Measurements from ENCODE around the gene MRAS. TPM values are rescaled to one million over a fixed set of nuclear protein-coding genes. Genes with fewer than 3 reads are reported as not detected.
A peak's percentile ranks its signal among the peaks of the same experiment; 100 is the strongest.

MRAS gene
- total and polyA plus RNA-seq, 2 of the 13 experiments (the other 11 are each of a cell fraction or from before 2014, with no cell fraction given), result 8.8 to 36.2 TPM

GRCh38 chr3:138332472-138333073 lies 15.8 kb upstream of the MRAS start:
- Histone ChIP-seq H3K9me3 (ENCODE audit: low read length) (no peaks in the 10 kb centered on the region), H3K27ac (ENCODE audit: extremely low read length, insufficient read depth, low read length) (no peak overlapping the region), H3K27me3 (ENCODE audit: control insufficient read depth in 1 of 2, insufficient read depth in 2 of 2, low read length in 2 of 2) (no peaks in the 10 kb centered on the region), H4K20me1 (ENCODE audit: insufficient read depth, low read length) (no peaks in the 10 kb centered on the region), H3K79me2 (ENCODE audit: insufficient read depth, low read length) (no peaks in the 10 kb centered on the region), H2AFZ (ENCODE audit: low read length) (no peak overlapping the region), H3K4me1 (ENCODE audit: insufficient read depth, low read length) (peaks cover 14% of the 10 kb centered on the region), H3K9ac (ENCODE audit: insufficient read depth, low read depth, low read length) (no peak overlapping the region), H3K4me3 (replicated peaks in 1 of 3; ENCODE audit: insufficient read depth in 1 of 3, low read depth in 2 of 3, low read length in 3 of 3) (no peak overlapping the region), H3K4me2 (ENCODE audit: low read depth, low read length) (no peak overlapping the region), H3K36me3 (replicated peaks in 1 of 2; ENCODE audit: control insufficient read depth in 1 of 2, insufficient read depth in 2 of 2, low read length in 2 of 2) (no peaks in the 10 kb centered on the region)
- in situ Hi-C loops (cut with HindIII; ENCODE audit: extremely low pct_ligation_motif_present, low pct_unique_long_range_greater_than_20kb), result no loop called here
- ATAC-seq, result no peak
- CTCF ChIA-PET (ENCODE audit: low intra/inter-chr PET ratio, low total read pairs), result interaction anchor here (1.2 to 2.3 kb wide), 2 partner anchors 15 to 85 kb away, joined by 5 to 9 read pairs; partner anchors contain the start of gene MRAS
- POLR2A ChIA-PET, result no interaction called here
- no TSS peak for BruUV-seq (replicated peaks)
- FAIRE-seq, result peak; percentile 60
- DNase-seq (ENCODE audit: low spot score), result peak; percentile 48
- 10% methylated on average over 4 of the region's 4 CpGs for WGBS (ENCODE audit: low lambda C conversion rate)
- intact Hi-C loops (cut with micrococcal nuclease; ENCODE audit: unreplicated experiment), result loop anchor here (1.0 to 5.0 kb wide), 3 partner anchors 16 to 85 kb away; partner anchors contain the start of gene MRAS
- no peak for TF ChIP-seq EEA1 (CRISPR knock-in tag; IDR thresholded peaks at IDR 0.05; ENCODE audit: borderline replicate concordance)
- no peak for TF ChIP-seq ZC3H13 (CRISPR knock-in tag; IDR thresholded peaks at IDR 0.05)
- TF ChIP-seq ZSCAN31 (CRISPR knock-in tag; IDR thresholded peaks at IDR 0.05; ENCODE audit: low read depth), result no peak
- no peak for TF ChIP-seq ZBTB4 (CRISPR knock-in tag; IDR thresholded peaks at IDR 0.05; ENCODE audit: borderline replicate concordance)
- TF ChIP-seq POLR2AphosphoS5 (IDR thresholded peaks at IDR 0.05; ENCODE audit: low read depth, low read length), result no peak
- no peak for TF ChIP-seq NFE2 (CRISPR knock-in tag; IDR thresholded peaks at IDR 0.05)
- no peak for TF ChIP-seq BCL3 (CRISPR knock-in tag; IDR thresholded peaks at IDR 0.05)
- TF ChIP-seq ZNF615 (CRISPR knock-in tag; IDR thresholded peaks at IDR 0.05; ENCODE audit: borderline replicate concordance), result no peak
- TF ChIP-seq SMC3 (IDR thresholded peaks at IDR 0.05; ENCODE audit: low read length), result peak; percentile 53; the same call in 1 of the 2 replicates
- TF ChIP-seq NFAT5 (CRISPR knock-in tag; IDR thresholded peaks at IDR 0.05), result no peak
- TF ChIP-seq HMGA1 (CRISPR knock-in tag; conservative IDR thresholded peaks at IDR 0.05), result no peak
- peak; percentile 66 for TF ChIP-seq STAG1 (CRISPR knock-in tag; IDR thresholded peaks at IDR 0.05)
- TF ChIP-seq JDP2 (CRISPR knock-in tag; IDR thresholded peaks at IDR 0.05; ENCODE audit: borderline replicate concordance), result no peak
- no peak for TF ChIP-seq ZNF775 (CRISPR knock-in tag; IDR thresholded peaks at IDR 0.05; ENCODE audit: borderline replicate concordance)
- TF ChIP-seq AHR (CRISPR knock-in tag; IDR thresholded peaks at IDR 0.05), result no peak
